Thyroid gland (tissue), 4 donors: ENCODE data around the gene APOC1. TPM values are rescaled to one million over a fixed set of nuclear protein-coding genes. Genes with fewer than 3 reads are reported as not detected.
"Not testable (repeated sequence)": the region's sequence is repeated elsewhere in the genome, so short reads cannot be mapped to it uniquely, and the experiment has no call there.

Experiments
- DNase-seq, 2 donors: peaks; one replicate each; pipeline ENCODE4 v3.0.0-alpha.2; 2019
- H3K27ac ChIP-seq, 3 donors: fragments of 200-600 bp; sonication (generic); 1 replicate in 2 of 3; 2 replicates in 1 of 3; pipeline ENCODE4 v1.5.1; 2016 to 2019; ENCODE audit warnings: mild to moderate bottlenecking in 1 of 3, moderate library complexity in 1 of 3
- H3K27me3 ChIP-seq: fragments of 200-600 bp; sonication (generic); one replicate; pipeline ENCODE4 v1.5.1; 2019
- H3K36me3 ChIP-seq, 2 donors: fragments of 200-600 bp; sonication (generic); one replicate each; pipeline ENCODE4 v1.5.1; 2016 to 2019
- H3K4me1 ChIP-seq, 2 donors: fragments of 200-600 bp; sonication (generic); one replicate each; pipeline ENCODE4 v1.5.1; 2017 to 2019
- H3K4me3 ChIP-seq, 3 donors: fragments of 200-600 bp; sonication (generic); replicated peaks in 1 of 3; 1 replicate in 2 of 3; 2 replicates in 1 of 3; pipeline ENCODE4 v1.5.1; 2016; ENCODE audit warnings: mild to moderate bottlenecking in 1 of 3
- H3K9me3 ChIP-seq: fragments of 200-600 bp; sonication (generic); one replicate; pipeline ENCODE4 v1.5.1; 2017
- POLR2A ChIP-seq, 2 donors: fragments of 450-650 bp; IDR thresholded peaks; one replicate each; pipeline ENCODE4 v1.6.1; 2017; ENCODE audit warnings: antibody characterized with exemption in 2 of 2, mild to moderate bottlenecking in 2 of 2, moderate library complexity in 1 of 2
- WGBS, 2 donors: methylation state at CpG; one replicate each; pipeline ENCODE4 v1.1.5; 2017; 5-methylcytosine and 5-hydroxymethylcytosine counted together
- intact Hi-C: fragments of 100-400 bp; cut with DNase I; formaldehyde crosslinking; loops from one replicate; pipeline ENCODE4 v1.15.1; 2023
- total RNA-seq, 4 donors: library from RNA; depleted of rRNA; stranded (reverse); fragments of >200 nt; gene quantifications; one replicate each; pipeline ENCODE4 v1.2.3, GENCODE V29; 2016
- TF ChIP-seq, protein P1 (sequence below), 6 experiments: fragments of 200-600 bp in 3 of 6; fragments of 450-650 bp in 3 of 6; sonication (generic) in 3 of 6; IDR thresholded peaks; one replicate each; pipeline ENCODE4 v1.5.1; 2016 to 2019; ENCODE audit warnings: antibody characterized with exemption in 6 of 6, mild to moderate bottlenecking in 2 of 6, inconsistent platforms in 1 of 6, moderate library complexity in 1 of 6

APOC1 gene
- total RNA-seq, 4 donors from 2014 or later: 4.1 to 113 (median 45.6) TPM

DNA sequence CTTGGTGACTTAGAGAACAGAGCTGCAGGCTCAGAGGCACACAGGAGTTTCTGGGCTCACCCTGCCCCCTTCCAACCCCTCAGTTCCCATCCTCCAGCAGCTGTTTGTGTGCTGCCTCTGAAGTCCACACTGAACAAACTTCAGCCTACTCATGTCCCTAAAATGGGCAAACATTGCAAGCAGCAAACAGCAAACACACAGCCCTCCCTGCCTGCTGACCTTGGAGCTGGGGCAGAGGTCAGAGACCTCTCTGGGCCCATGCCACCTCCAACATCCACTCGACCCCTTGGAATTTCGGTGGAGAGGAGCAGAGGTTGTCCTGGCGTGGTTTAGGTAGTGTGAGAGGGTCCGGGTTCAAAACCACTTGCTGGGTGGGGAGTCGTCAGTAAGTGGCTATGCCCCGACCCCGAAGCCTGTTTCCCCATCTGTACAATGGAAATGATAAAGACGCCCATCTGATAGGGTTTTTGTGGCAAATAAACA is 9.9 kb downstream of the APOC1 start:
- no peak for TF ChIP-seq POLR2A (IDR thresholded peaks at IDR 0.05)
- TF ChIP-seq, protein P1, sequence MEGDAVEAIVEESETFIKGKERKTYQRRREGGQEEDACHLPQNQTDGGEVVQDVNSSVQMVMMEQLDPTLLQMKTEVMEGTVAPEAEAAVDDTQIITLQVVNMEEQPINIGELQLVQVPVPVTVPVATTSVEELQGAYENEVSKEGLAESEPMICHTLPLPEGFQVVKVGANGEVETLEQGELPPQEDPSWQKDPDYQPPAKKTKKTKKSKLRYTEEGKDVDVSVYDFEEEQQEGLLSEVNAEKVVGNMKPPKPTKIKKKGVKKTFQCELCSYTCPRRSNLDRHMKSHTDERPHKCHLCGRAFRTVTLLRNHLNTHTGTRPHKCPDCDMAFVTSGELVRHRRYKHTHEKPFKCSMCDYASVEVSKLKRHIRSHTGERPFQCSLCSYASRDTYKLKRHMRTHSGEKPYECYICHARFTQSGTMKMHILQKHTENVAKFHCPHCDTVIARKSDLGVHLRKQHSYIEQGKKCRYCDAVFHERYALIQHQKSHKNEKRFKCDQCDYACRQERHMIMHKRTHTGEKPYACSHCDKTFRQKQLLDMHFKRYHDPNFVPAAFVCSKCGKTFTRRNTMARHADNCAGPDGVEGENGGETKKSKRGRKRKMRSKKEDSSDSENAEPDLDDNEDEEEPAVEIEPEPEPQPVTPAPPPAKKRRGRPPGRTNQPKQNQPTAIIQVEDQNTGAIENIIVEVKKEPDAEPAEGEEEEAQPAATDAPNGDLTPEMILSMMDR (IDR thresholded peaks at IDR 0.05): no peak
- no peak for DNase-seq
- Histone ChIP-seq H3K4me3 (no peak overlapping the region), H3K27ac (peak overlapping the region in 1 of 3 donors; percentile 56), H3K36me3 (no peaks in the 10 kb centered on the region), H3K4me1 (peaks cover 0 to 19% of the 10 kb centered on the region in 2 donors), H3K27me3 (no peaks in the 10 kb centered on the region), H3K9me3 (no peaks in the 10 kb centered on the region)
- 77 to 81% methylated on average over 8 of the region's 8 CpGs for whole genome bisulfite sequencing, 2 donors
- intact Hi-C loops: no loop called here

DNA sequence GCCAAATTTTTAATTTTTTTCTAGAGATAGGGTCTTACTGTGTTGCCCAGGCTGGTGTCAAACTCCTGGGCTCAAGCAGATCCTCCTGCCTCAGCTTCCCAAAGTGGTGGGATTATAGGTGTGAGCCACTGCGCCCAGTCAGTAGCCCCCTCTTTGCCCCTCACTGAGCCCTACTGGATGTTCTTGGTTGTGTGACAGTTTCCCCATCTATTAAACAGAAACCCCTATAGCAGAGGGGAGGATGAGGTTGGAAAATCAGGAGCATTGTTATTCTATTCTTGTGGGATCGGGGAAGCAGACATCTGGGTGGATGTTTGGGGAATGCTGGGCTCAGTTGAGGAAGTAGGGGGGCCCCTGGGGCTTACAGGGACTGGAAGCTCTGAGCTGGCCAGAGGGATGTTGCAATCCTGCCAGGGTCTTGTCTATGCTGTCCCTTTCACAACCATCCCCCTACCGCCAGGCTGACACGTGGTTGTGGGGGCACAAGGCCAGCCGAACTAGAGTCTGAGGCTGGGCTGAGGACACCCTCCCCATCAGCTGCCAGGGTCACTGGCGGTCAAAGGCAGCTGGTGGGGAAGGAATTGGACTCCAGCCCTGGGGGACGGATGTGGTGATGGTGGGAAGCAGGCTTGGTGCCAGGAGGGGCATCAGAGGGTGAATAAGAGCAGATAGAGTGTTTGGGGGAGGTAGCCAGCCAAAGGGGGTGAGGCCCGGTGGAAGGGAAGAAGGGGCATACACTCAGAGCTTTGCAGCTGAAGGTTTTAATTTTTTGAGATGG is 10.9 kb downstream of the APOC1 start:
- peak; percentile 54 to 66 for DNase-seq
- TF ChIP-seq, protein P1 (IDR thresholded peaks at IDR 0.05): no peak
- TF ChIP-seq POLR2A (IDR thresholded peaks at IDR 0.05): no peak
- intact Hi-C loops: no loop called here
- peaks cover 0 to 19% of the 10 kb centered on the region in 2 donors for H3K4me1 ChIP-seq
- no peak overlapping the region for H3K4me3 ChIP-seq
- peak overlapping the region in 1 of 3 donors; percentile 56 for H3K27ac ChIP-seq
- no peaks in the 10 kb centered on the region for H3K36me3 ChIP-seq
- 17 to 19% methylated on average over 8 of the region's 8 CpGs for WGBS, 2 donors
- no peaks in the 10 kb centered on the region for H3K9me3 ChIP-seq
- H3K27me3 ChIP-seq: no peaks in the 10 kb centered on the region

DNA sequence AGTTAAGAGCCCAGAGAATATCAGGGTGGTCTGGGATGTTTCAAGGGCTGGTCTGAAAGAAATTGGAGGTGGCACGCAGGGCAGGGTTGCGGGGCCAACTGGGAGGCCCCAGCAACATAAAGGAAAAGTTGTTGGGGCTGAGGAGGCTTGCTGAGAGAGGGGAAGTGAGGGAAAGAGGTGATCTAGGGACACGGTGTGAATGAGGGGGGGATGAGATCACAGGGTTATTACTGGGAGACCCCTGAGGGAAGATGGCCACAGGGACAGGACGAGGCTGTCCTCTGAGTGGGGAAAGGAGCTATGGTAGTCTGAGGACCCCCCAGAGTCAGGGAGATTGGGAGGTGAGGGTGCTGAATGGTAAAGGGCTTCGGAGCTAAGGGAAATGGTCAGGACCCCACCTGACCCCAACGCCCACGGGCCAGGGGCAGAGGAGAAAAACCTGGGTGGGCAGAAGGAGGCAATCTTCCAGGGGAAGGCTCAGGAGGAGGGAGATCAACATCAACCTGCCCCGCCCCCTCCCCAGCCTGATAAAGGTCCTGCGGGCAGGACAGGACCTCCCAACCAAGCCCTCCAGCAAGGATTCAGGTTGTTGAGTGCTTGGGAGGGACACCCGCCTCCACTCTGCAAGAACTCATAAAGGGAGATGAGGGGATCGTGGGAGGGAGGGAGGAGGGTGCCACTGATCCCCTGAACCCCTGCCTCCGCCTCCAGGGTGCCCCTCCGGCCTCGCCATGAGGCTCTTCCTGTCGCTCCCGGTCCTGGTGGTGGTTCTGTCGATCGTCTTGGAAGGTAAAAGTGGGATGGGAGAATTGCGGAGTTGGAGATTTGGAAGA is 12.1 kb downstream of the APOC1 start:
- H3K36me3 ChIP-seq, H3K9me3 ChIP-seq, intact Hi-C loops, H3K4me3 ChIP-seq, H3K27me3 ChIP-seq, DNase-seq: not testable (repeated sequence)
- peak overlapping the region in 1 of 3 donors; percentile 7 for H3K27ac ChIP-seq
- 42 to 43% methylated on average over 17 to 19 of the region's 19 CpGs for WGBS, 2 donors
- H3K4me1 ChIP-seq: peaks cover 0 to 19% of the 10 kb centered on the region in 2 donors

- Histone ChIP-seq H3K36me3 (no peaks in the 10 kb centered on the region), H3K27me3 (no peaks in the 10 kb centered on the region), H3K9me3 (no peaks in the 10 kb centered on the region), H3K27ac (no peak overlapping the region), H3K4me1 (peaks cover 0 to 19% of the 10 kb centered on the region in 2 donors), H3K4me3 (no peak overlapping the region)
- 23 to 24% methylated on average over 5 of the region's 5 CpGs for WGBS, 2 donors
- no peak for DNase-seq
- TF ChIP-seq, protein P1 (IDR thresholded peaks at IDR 0.05): no peak
- no peak for TF ChIP-seq POLR2A (IDR thresholded peaks at IDR 0.05)
- intact Hi-C loops: no loop called here
Observed at GRCh38 chr19:44927746-44928145, 13.3 kb downstream of the APOC1 start.

DNA sequence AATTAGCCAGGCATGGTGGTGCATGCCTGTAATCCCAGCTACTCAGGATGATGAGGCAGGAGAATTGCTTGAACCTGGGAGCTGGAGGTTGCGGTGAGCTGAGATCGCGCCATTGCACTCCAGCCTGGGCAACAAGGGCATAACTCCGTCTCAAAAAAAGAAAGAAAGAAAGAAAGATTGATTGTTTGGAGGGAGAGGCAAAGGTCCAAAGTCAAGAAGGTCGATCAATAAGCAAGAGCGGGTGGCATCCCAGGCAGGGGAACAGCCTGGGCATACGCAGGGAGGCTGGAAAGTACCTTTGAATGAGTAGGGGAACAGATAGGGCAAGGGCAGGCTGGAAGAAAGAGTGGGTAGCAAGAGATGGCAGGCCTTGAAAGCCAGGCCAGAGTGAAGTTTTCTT is 15.7 kb downstream of the APOC1 start:
- intact Hi-C loops: no loop called here
- Histone ChIP-seq H3K4me3 (no peak overlapping the region), H3K27ac (no peak overlapping the region), H3K9me3 (no peaks in the 10 kb centered on the region), H3K36me3 (no peaks in the 10 kb centered on the region), H3K4me1 (peaks cover 0 to 14% of the 10 kb centered on the region in 2 donors), H3K27me3 (no peaks in the 10 kb centered on the region)
- DNase-seq: no peak
- TF ChIP-seq, protein P1 (IDR thresholded peaks at IDR 0.05): no peak
- TF ChIP-seq POLR2A (IDR thresholded peaks at IDR 0.05): no peak
- whole genome bisulfite sequencing, 2 donors: 93 to 96% methylated on average over 7 of the region's 7 CpGs
